Transverse colon (tissue), 4 donors: ENCODE results near the gene CDHR1. TPM values are rescaled to one million over a fixed set of nuclear protein-coding genes. Genes with fewer than 3 reads are reported as not detected.
"Not testable (repeated sequence)": the region's sequence is repeated elsewhere in the genome, so short reads cannot be mapped to it uniquely, and the experiment has no call there.

Source experiments
- DNase-seq: peaks from one replicate; pipeline ENCODE4 v3.0.0-alpha.2; 2019
- H3K27ac ChIP-seq, 4 donors: fragments of 200-600 bp; sonication (generic); 2 replicates each; pipeline ENCODE4 v1.5.1; 2016 to 2018; ENCODE audit warnings: inconsistent platforms in 4 of 4
- H3K27me3 ChIP-seq: fragments of 200-600 bp; sonication (generic); 2 replicates; pipeline ENCODE4 v1.5.1; 2017; ENCODE audit warnings: inconsistent platforms
- H3K36me3 ChIP-seq, 4 donors: fragments of 200-600 bp; sonication (generic); 2 replicates each; pipeline ENCODE4 v1.5.1; 2017 to 2019; ENCODE audit warnings: inconsistent platforms in 4 of 4
- H3K4me1 ChIP-seq, 4 donors: fragments of 200-600 bp; sonication (generic); 2 replicates each; pipeline ENCODE4 v1.5.1; 2017 to 2020; ENCODE audit warnings: inconsistent platforms in 4 of 4
- H3K4me3 ChIP-seq, 4 donors: fragments of 200-600 bp; sonication (generic); 1 replicate in 1 of 4; 2 replicates in 3 of 4; pipeline versions ENCODE4 v1.5.1 to v1.6.1; 2017 to 2019; ENCODE audit warnings: inconsistent platforms in 4 of 4
- H3K9me3 ChIP-seq, 2 donors: fragments of 200-600 bp; sonication (generic); 2 replicates each; pipeline ENCODE4 v1.5.1; 2017 to 2019; ENCODE audit warnings: inconsistent platforms in 2 of 2
- EP300 ChIP-seq: sonication (generic); formaldehyde crosslinking; IDR thresholded peaks from one replicate; pipeline ENCODE4 v1.6.1; 2017; ENCODE audit warnings: antibody characterized with exemption, low read depth
- POLR2A ChIP-seq: fragments of 450-650 bp; IDR thresholded peaks from one replicate; pipeline ENCODE4 v1.6.1; 2016; ENCODE audit warnings: antibody characterized with exemption, mild to moderate bottlenecking, moderate library complexity
- POLR2AphosphoS5 ChIP-seq, 3 donors: sonication (generic); formaldehyde crosslinking; IDR thresholded peaks; one replicate each; pipeline ENCODE4 v1.6.1; 2016; ENCODE audit warnings: antibody characterized with exemption in 3 of 3
- WGBS, 2 donors: methylation state at CpG; one replicate each; pipeline ENCODE4 v1.1.5; 2018; ENCODE audit warnings: low coverage in 1 of 2; 5-methylcytosine and 5-hydroxymethylcytosine counted together
- in situ Hi-C, 4 donors: fragments of 200-750 bp; cut with MboI; loops; one replicate each; pipeline versions ENCODE4 v1.15.0 to v1.15.1; 2017; ENCODE audit warnings: low sequenced_read_pairs in 3 of 4, low pct_ligation_motif_present in 1 of 4, low pct_unique_long_range_greater_than_20kb in 1 of 4
- intact Hi-C: fragments of 100-400 bp; cut with DNase I; formaldehyde crosslinking; loops from one replicate; pipeline ENCODE4 v1.15.1; 2023; ENCODE audit warnings: low total_unique reads
- total RNA-seq, 4 donors: library from RNA; depleted of rRNA; stranded (reverse); fragments of >200 nt; gene quantifications; one replicate each; pipeline ENCODE4 v1.1.0, GENCODE V29; 2016
- TF ChIP-seq, protein P1 (sequence below), 5 experiments: fragments of 200-600 bp in 3 of 5; fragments of 450-650 bp in 2 of 5; sonication (generic) in 3 of 5; IDR thresholded peaks; 1 replicate in 2 of 5; 2 replicates in 3 of 5; pipeline ENCODE4 v1.5.1; 2016 to 2017; ENCODE audit warnings: antibody characterized with exemption in 5 of 5, inconsistent platforms in 3 of 5, mild to moderate bottlenecking in 2 of 5, moderate library complexity in 1 of 5

CDHR1 gene
- total RNA-seq, 4 donors from 2014 or later, result 42.1 to 110 (median 75.5) TPM

GRCh38 chr10:84176836-84177474, 17.4 kb upstream of the CDHR1 start:
- WGBS, 2 donors, result 74% methylated on average over 3 of the region's 4 CpGs; no CpG with 5 or more reads in 1 of the 2 donors
- Histone ChIP-seq H3K36me3 (no peaks in the 10 kb centered on the region), H3K27me3 (no peaks in the 10 kb centered on the region), H3K27ac (peak overlapping the region in 1 of 4 donors; percentile 10), H3K9me3 (no peaks in the 10 kb centered on the region), H3K4me1 (peaks cover 0 to 36% (median 15%) of the 10 kb centered on the region in 4 donors), H3K4me3 (no peak overlapping the region)
- DNase-seq, result no peak
- in situ Hi-C loops (no loop called here), intact Hi-C loops (no loop called here)
- TF ChIP-seq POLR2A (no peak), EP300 (no peak)
- TF ChIP-seq, protein P1, sequence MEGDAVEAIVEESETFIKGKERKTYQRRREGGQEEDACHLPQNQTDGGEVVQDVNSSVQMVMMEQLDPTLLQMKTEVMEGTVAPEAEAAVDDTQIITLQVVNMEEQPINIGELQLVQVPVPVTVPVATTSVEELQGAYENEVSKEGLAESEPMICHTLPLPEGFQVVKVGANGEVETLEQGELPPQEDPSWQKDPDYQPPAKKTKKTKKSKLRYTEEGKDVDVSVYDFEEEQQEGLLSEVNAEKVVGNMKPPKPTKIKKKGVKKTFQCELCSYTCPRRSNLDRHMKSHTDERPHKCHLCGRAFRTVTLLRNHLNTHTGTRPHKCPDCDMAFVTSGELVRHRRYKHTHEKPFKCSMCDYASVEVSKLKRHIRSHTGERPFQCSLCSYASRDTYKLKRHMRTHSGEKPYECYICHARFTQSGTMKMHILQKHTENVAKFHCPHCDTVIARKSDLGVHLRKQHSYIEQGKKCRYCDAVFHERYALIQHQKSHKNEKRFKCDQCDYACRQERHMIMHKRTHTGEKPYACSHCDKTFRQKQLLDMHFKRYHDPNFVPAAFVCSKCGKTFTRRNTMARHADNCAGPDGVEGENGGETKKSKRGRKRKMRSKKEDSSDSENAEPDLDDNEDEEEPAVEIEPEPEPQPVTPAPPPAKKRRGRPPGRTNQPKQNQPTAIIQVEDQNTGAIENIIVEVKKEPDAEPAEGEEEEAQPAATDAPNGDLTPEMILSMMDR (IDR thresholded peaks at IDR 0.05), result no peak

DNA sequence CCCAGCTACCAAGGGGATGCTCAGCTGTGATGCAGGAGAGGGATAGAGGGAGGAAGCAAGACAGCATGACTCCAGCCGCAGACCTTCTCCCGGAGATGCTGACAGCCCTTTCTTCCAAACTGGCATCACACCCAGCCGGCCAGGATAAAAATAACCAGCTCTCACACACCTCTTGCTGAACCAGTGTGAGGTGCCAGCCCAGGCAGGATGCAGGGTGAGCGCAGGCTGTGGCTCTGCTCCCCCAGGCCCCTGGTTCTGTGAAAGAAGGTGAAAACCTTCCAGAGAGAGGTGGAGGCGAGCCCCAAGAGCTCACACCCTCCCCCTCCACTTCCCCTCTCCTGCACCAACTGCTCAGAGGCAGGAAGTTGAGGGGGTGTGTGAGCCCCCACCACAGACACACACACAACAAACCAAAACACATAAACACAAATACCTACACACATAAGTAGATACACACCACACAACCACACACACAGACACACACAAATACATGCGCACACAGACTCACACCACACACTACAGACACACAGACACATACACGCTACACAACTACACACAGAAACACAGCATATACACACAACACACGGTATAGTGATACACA, 16.7 kb upstream of the CDHR1 start:
- Histone ChIP-seq H3K4me1 (peaks cover 0 to 30% (median 10%) of the 10 kb centered on the region in 4 donors), H3K27me3 (no peaks in the 10 kb centered on the region), H3K27ac (peak overlapping the region in 1 of 4 donors; percentile 10), H3K36me3 (no peaks in the 10 kb centered on the region), H3K9me3 (no peaks in the 10 kb centered on the region), H3K4me3 (no peak overlapping the region)
- DNase-seq, result no peak
- TF ChIP-seq EP300 (no peak), POLR2AphosphoS5 (IDR thresholded peaks at IDR 0.05) (no peak), POLR2A (no peak)
- TF ChIP-seq, protein P1 (IDR thresholded peaks at IDR 0.05), result no peak
- WGBS, 2 donors, result 70% methylated on average over 8 of the region's 8 CpGs; no CpG with 5 or more reads in 1 of the 2 donors
- in situ Hi-C loops, result no loop called here
- intact Hi-C loops, result no loop called here

DNA sequence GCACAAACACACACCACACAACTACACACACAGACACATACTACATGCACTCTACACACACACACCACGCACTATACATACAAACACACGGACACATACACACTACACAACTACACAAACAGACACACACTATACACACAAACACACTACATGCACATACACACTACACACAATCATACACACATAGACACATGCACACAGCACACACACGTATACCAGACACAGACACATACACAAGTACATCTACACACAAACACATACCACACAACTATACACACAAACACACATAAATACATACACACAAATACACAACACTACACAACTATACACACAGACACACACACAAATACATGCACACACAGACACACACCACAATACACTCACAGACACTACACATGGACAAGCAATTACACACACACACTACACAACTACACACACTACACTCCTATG, 16.2 kb upstream of the CDHR1 start:
- in situ Hi-C loops (no loop called here), intact Hi-C loops (no loop called here)
- H3K27ac ChIP-seq, result no peak overlapping the region
- H3K27me3 ChIP-seq, result no peaks in the 10 kb centered on the region
- H3K9me3 ChIP-seq, result no peaks in the 10 kb centered on the region
- no peak overlapping the region for H3K4me3 ChIP-seq
- TF ChIP-seq POLR2AphosphoS5 (IDR thresholded peaks at IDR 0.05) (no peak), EP300 (no peak), POLR2A (no peak)
- TF ChIP-seq, protein P1 (IDR thresholded peaks at IDR 0.05), result no peak
- WGBS, 2 donors, result 87 to 100% methylated on average over 1 to 3 of the region's 3 CpGs
- no peak for DNase-seq
- peaks cover 0 to 25% (median 6%) of the 10 kb centered on the region in 4 donors for H3K4me1 ChIP-seq
- no peaks in the 10 kb centered on the region for H3K36me3 ChIP-seq

GRCh38 chr10:84179059-84179710, 15.2 kb upstream of the CDHR1 start:
- H3K27me3 ChIP-seq, result no peaks in the 10 kb centered on the region
- no peak for DNase-seq
- H3K27ac ChIP-seq, result peak overlapping the region in 1 of 4 donors; percentile 7
- intact Hi-C loops, result no loop called here
- H3K36me3 ChIP-seq, result no peaks in the 10 kb centered on the region
- no peak overlapping the region for H3K4me3 ChIP-seq
- in situ Hi-C loops, result no loop called here
- peaks cover 0 to 31% (median 8%) of the 10 kb centered on the region in 4 donors for H3K4me1 ChIP-seq
- 56 to 59% methylated on average over 3 to 12 of the region's 12 CpGs for WGBS, 2 donors
- H3K9me3 ChIP-seq, result no peaks in the 10 kb centered on the region
- TF ChIP-seq, protein P1 (IDR thresholded peaks at IDR 0.05), result no peak
- TF ChIP-seq POLR2A (no peak), POLR2AphosphoS5 (IDR thresholded peaks at IDR 0.05) (peak in 1 of 3 donors; percentile 12), EP300 (no peak)

GRCh38 chr10:84180386-84180785, 14.0 kb upstream of the CDHR1 start:
- H3K36me3 ChIP-seq, DNase-seq, H3K4me3 ChIP-seq, in situ Hi-C loops, intact Hi-C loops, H3K27me3 ChIP-seq, H3K27ac ChIP-seq, H3K9me3 ChIP-seq: not testable (repeated sequence)
- 82 to 100% methylated on average over 2 to 19 of the region's 22 CpGs for WGBS, 2 donors
- H3K4me1 ChIP-seq, result peaks cover 0 to 38% (median 10%) of the 10 kb centered on the region in 4 donors
